K562 (cell line): ENCODE data around the gene AK5.

ENCODE experiments used
- HMG20B ChIP-seq: fragments of 250-450 bp; sonication (Bioruptor Pico); IDR thresholded peaks from 2 replicates; pipeline ENCODE4 v1.5.0; 2021; ENCODE audit warnings: mild to moderate bottlenecking
- NR1H2 ChIP-seq: sonication (generic); formaldehyde crosslinking; IDR thresholded peaks from 2 replicates; pipeline ENCODE4 v1.4.0; 2020; ENCODE audit warnings: mild to moderate bottlenecking, missing genetic modification reagents

- no peak for TF ChIP-seq HMG20B (CRISPR knock-in tag)
- no peak for TF ChIP-seq NR1H2 (CRISPR knock-in tag)
Measured at GRCh38 chr1:77310924-77311323, 29.1 kb downstream of the AK5 start.
